H1 (cell line): ENCODE results near the gene ACKR3. TPM values are rescaled to one million over a fixed set of nuclear protein-coding genes. Genes with fewer than 3 reads are reported as not detected.

Experiments used
- BCL11A ChIP-seq, 2 experiments: IDR thresholded peaks; one replicate each; pipeline ENCODE4 v1.6.1; 2011; ENCODE audit warnings: low read depth in 2 of 2, low read length in 2 of 2, mild to moderate bottlenecking in 2 of 2
- POLR2AphosphoS5 ChIP-seq: IDR thresholded peaks from 2 replicates; pipeline ENCODE4 v1.6.1; 2011; ENCODE audit warnings: low read depth, low read length
- TAF7 ChIP-seq: optimal IDR thresholded peaks from 2 replicates; pipeline ENCODE3; 2011; ENCODE audit warnings: low read depth, mild to moderate bottlenecking, inconsistent platforms, low read length, moderate library complexity, borderline replicate concordance
- YY1 ChIP-seq: IDR thresholded peaks from 2 replicates; pipeline ENCODE4 v1.6.1; 2011; ENCODE audit warnings: low read depth, mild to moderate bottlenecking, low read length
- polyA plus RNA-seq, 7 experiments: library from polyadenylated mRNA; depleted of rRNA in 3 of 7; stranded (reverse) in 5 of 7; unstranded in 2 of 7; fragments of >200 nt in 5 of 7; fragments of 200-250 nt in 2 of 7; gene quantifications; 1 replicate in 5 of 7; 2 replicates in 1 of 7; 4 replicates in 1 of 7; pipeline versions ENCODE4 v1.2.1 to v1.2.3, GENCODE V29; 2011 to 2013; ENCODE audit warnings: missing spikeins in 2 of 7, mixed read lengths in 2 of 7
- total RNA-seq: library from RNA; stranded (reverse); fragmentation: NEBNext Ultra II Directional; extraction: Animal tissue kit (Norgen Biotek cat#: 25700); gene quantifications from 2 replicates; pipeline ENCODE4 v1.2.1, GENCODE V29; 2021
- TF ChIP-seq, protein P1 (sequence below): IDR thresholded peaks from 2 replicates; pipeline ENCODE4 v1.6.1; 2012; ENCODE audit warnings: low read length, inconsistent platforms

Gene ACKR3
- total and polyA plus RNA-seq, 2 of the 8 experiments (the other 6 are each of a cell fraction or from before 2014, with no cell fraction given), result 1.4 to 24.4 TPM

DNA sequence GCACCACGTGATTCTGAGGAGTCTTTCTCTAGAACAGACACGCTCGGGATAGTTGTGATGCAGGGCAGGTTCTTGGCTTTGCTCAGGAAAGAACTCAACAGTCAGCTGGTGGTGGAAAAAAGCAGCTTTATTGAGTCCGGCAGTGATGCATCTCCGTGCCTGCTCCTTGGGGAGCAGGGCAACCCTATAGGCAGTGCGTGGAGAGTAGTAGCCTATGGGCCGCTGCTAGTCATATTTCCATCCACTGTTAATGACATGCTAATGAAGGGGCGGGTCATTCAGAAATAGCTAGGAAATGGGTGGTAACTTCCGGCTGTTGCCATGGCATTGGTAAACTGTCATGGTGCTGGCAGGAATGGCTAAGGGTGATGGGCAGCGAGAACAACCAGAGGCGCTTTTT lies 11.6 kb upstream of the ACKR3 start (continued):
- TF ChIP-seq TAF7 (no peak), BCL11A (IDR thresholded peaks at IDR 0.05; ENCODE audit: low read depth in 2 of 2, low read length in 2 of 2) (no peak), YY1 (no peak), POLR2AphosphoS5 (no peak)
- TF ChIP-seq, protein P1, sequence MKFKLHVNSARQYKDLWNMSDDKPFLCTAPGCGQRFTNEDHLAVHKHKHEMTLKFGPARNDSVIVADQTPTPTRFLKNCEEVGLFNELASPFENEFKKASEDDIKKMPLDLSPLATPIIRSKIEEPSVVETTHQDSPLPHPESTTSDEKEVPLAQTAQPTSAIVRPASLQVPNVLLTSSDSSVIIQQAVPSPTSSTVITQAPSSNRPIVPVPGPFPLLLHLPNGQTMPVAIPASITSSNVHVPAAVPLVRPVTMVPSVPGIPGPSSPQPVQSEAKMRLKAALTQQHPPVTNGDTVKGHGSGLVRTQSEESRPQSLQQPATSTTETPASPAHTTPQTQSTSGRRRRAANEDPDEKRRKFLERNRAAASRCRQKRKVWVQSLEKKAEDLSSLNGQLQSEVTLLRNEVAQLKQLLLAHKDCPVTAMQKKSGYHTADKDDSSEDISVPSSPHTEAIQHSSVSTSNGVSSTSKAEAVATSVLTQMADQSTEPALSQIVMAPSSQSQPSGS, result no peak
